ENCODE data around the gene DENND6A.
"Not testable (repeated sequence)": the region's sequence is repeated elsewhere in the genome, so short reads cannot be mapped to it uniquely, and the experiment has no call there.

DENND6A gene

GRCh38 chr3:57646723-57647122 is 46.2 kb downstream of the DENND6A start:
- no peak for FAIRE-seq
- peak; percentile 21 for DNase-seq (ENCODE audit: insufficient read length, low spot score)

GRCh38 chr3:57644740-57645139 is 48.1 kb downstream of the DENND6A start:
- no peak for FAIRE-seq

GRCh38 chr3:57637391-57637790 is 55.5 kb downstream of the DENND6A start:
- DNase-seq (ENCODE audit: insufficient read length, low spot score): no peak
- no peak for FAIRE-seq

More at GRCh38 chr3:57644740-57645139, 48.1 kb downstream of the DENND6A start:
- no peak for DNase-seq (ENCODE audit: insufficient read length, low spot score)

GRCh38 chr3:57634259-57634658 is 58.6 kb downstream of the DENND6A start:
- FAIRE-seq; DNase-seq (ENCODE audit: insufficient read length, low spot score): not testable (repeated sequence)

GRCh38 chr3:57627976-57628375 is 64.9 kb downstream of the DENND6A start:
- FAIRE-seq (no peak), DNase-seq (ENCODE audit: insufficient read length, low spot score) (no peak)

- DNase-seq (ENCODE audit: insufficient read length, low spot score): no peak
- FAIRE-seq: no peak
Observed at GRCh38 chr3:57624801-57625200, 68.1 kb downstream of the DENND6A start.

GRCh38 chr3:57622362-57622761 is 70.5 kb downstream of the DENND6A start:
- DNase-seq (ENCODE audit: insufficient read length, low spot score) (no peak), FAIRE-seq (no peak)

- DNase-seq (ENCODE audit: insufficient read length, low spot score) (no peak), FAIRE-seq (no peak)
Observed at GRCh38 chr3:57617739-57618138, 75.1 kb downstream of the DENND6A start.

GRCh38 chr3:57616233-57616632 is 76.6 kb downstream of the DENND6A start:
- DNase-seq (ENCODE audit: insufficient read length, low spot score): no peak
- peak; percentile 20 for FAIRE-seq

- DNase-seq (ENCODE audit: insufficient read length, low spot score); FAIRE-seq: not testable (repeated sequence)
Observed at GRCh38 chr3:57611870-57612269, 81.0 kb downstream of the DENND6A start.

- FAIRE-seq (no peak), DNase-seq (ENCODE audit: insufficient read length, low spot score) (no peak)
Observed at GRCh38 chr3:57605683-57606082, 87.2 kb downstream of the DENND6A start.

- FAIRE-seq (no peak), DNase-seq (ENCODE audit: insufficient read length, low spot score) (no peak)
Observed at GRCh38 chr3:57604971-57605370, 87.9 kb downstream of the DENND6A start.

- FAIRE-seq (no peak), DNase-seq (ENCODE audit: insufficient read length, low spot score) (no peak)
Observed at GRCh38 chr3:57600195-57600594, 92.7 kb downstream of the DENND6A start.

- FAIRE-seq (no peak), DNase-seq (ENCODE audit: insufficient read length, low spot score) (no peak)
Observed at GRCh38 chr3:57598765-57599360, 94.0 kb downstream of the DENND6A start.

GRCh38 chr3:57597127-57597923 is 95.6 kb downstream of the DENND6A start, which contains the start of gene ARF4:
ARF4 (minus strand) TSS chr3:57597344; CDS start chr3:57597140, 204 bp downstream.
- DNase-seq (ENCODE audit: insufficient read length, low spot score) (peak; percentile 99), FAIRE-seq (peak; percentile 98)

GRCh38 chr3:57596495-57597126 is 96.3 kb downstream of the DENND6A start:
- FAIRE-seq: no peak
- peak; percentile 64 for DNase-seq (ENCODE audit: insufficient read length, low spot score)

GRCh38 chr3:57594576-57594975 is 98.3 kb downstream of the DENND6A start:
- no peak for DNase-seq (ENCODE audit: insufficient read length, low spot score)
- FAIRE-seq: no peak

GRCh38 chr3:57594144-57594543 is 98.7 kb downstream of the DENND6A start:
- no peak for DNase-seq (ENCODE audit: insufficient read length, low spot score)
- FAIRE-seq: no peak

- FAIRE-seq: no peak
Observed at GRCh38 chr3:57592306-57592705, 100.6 kb downstream of the DENND6A start.

GRCh38 chr3:57587905-57588304 is 105.0 kb downstream of the DENND6A start:
- DNase-seq (ENCODE audit: insufficient read length, low spot score) (no peak), FAIRE-seq (no peak)

More at GRCh38 chr3:57592306-57592705, 100.6 kb downstream of the DENND6A start:
- DNase-seq (ENCODE audit: insufficient read length, low spot score): no peak

- FAIRE-seq (no peak), DNase-seq (ENCODE audit: insufficient read length, low spot score) (no peak)
Observed at GRCh38 chr3:57586778-57587177, 106.1 kb downstream of the DENND6A start.

Data from HTR-8/SVneo (cell line).